Activated naive CD4-positive, alpha-beta T cell treated with Interleukin-2 at 50 U/mL for 16 hours (primary cell): ENCODE data around the gene DLGAP1.

ENCODE experiments used
- DNase-seq: peaks from one replicate; pipeline ENCODE4 v3.0.0-alpha.2; 2020

DLGAP1 gene

GRCh38 chr18:3879836-3880120 lies 575.3 kb downstream of the DLGAP1 start:
- DNase-seq: no peak

- no peak for DNase-seq
These were observed 575.8 kb downstream of the DLGAP1 start for GRCh38 chr18:3879114-3879835.

GRCh38 chr18:3878401-3878800 lies 576.7 kb downstream of the DLGAP1 start:
- DNase-seq: no peak

- no peak for DNase-seq
These were observed 577.4 kb downstream of the DLGAP1 start for GRCh38 chr18:3877678-3878077.

- DNase-seq: no peak
These were observed 579.1 kb downstream of the DLGAP1 start for GRCh38 chr18:3875961-3876360.

GRCh38 chr18:3875376-3875775 lies 579.7 kb downstream of the DLGAP1 start:
- no peak for DNase-seq

- DNase-seq: no peak
These were observed 580.5 kb downstream of the DLGAP1 start for GRCh38 chr18:3874581-3874980.

GRCh38 chr18:3874125-3874524 lies 581.0 kb downstream of the DLGAP1 start:
- no peak for DNase-seq

GRCh38 chr18:3873698-3874097 lies 581.4 kb downstream of the DLGAP1 start:
- no peak for DNase-seq

- no peak for DNase-seq
These were observed 581.9 kb downstream of the DLGAP1 start for GRCh38 chr18:3873211-3873610.

- no peak for DNase-seq
These were observed 582.5 kb downstream of the DLGAP1 start for GRCh38 chr18:3872641-3873040.

GRCh38 chr18:3871687-3872086 lies 583.4 kb downstream of the DLGAP1 start:
- no peak for DNase-seq

GRCh38 chr18:3870914-3871313 lies 584.2 kb downstream of the DLGAP1 start:
- DNase-seq: no peak

GRCh38 chr18:3869848-3870247 lies 585.3 kb downstream of the DLGAP1 start:
- no peak for DNase-seq

- DNase-seq: no peak
These were observed 587.2 kb downstream of the DLGAP1 start for GRCh38 chr18:3867864-3868311.

GRCh38 chr18:3867236-3867635 lies 587.9 kb downstream of the DLGAP1 start:
- no peak for DNase-seq

- DNase-seq: no peak
These were observed 590.3 kb downstream of the DLGAP1 start for GRCh38 chr18:3864669-3865298.

GRCh38 chr18:3863593-3863992 lies 591.5 kb downstream of the DLGAP1 start:
- DNase-seq: no peak

- DNase-seq: no peak
These were observed 592.1 kb downstream of the DLGAP1 start for GRCh38 chr18:3863006-3863405.

GRCh38 chr18:3861495-3861894 lies 593.6 kb downstream of the DLGAP1 start:
- no peak for DNase-seq

- no peak for DNase-seq
These were observed 597.6 kb downstream of the DLGAP1 start for GRCh38 chr18:3857544-3857943.

- DNase-seq: no peak
These were observed 599.1 kb downstream of the DLGAP1 start for GRCh38 chr18:3855966-3856365.

- DNase-seq: no peak
These were observed 602.8 kb downstream of the DLGAP1 start for GRCh38 chr18:3852321-3852720.

- DNase-seq: no peak
These were observed 603.9 kb downstream of the DLGAP1 start for GRCh38 chr18:3851159-3851558.

- no peak for DNase-seq
These were observed 606.8 kb downstream of the DLGAP1 start for GRCh38 chr18:3848316-3848715.
